ENCODE measurements around the gene ZNF865. TPM values are rescaled to one million over a fixed set of nuclear protein-coding genes. Genes with fewer than 3 reads are reported as not detected.

Gene ZNF865
- total and polyA plus RNA-seq, 8 donors = 5.7 to 9.7 (median 7.8) TPM

GRCh38 chr19:55651236-55651635 is 45.8 kb downstream of the ZNF865 start:
- H3K27ac ChIP-seq = no peak overlapping the region
- intact Hi-C loops (cut with DNase I) = no loop called here
- no peaks in the 10 kb centered on the region for H3K36me3 ChIP-seq
- H3K9me3 ChIP-seq = no peaks in the 10 kb centered on the region
- no peak for TF ChIP-seq CTCF (IDR thresholded peaks at IDR 0.05)
- H3K4me1 ChIP-seq = peaks cover 4 to 15% (median 10%) of the 10 kb centered on the region in 3 donors
- 83 to 85% methylated on average over 18 of the region's 18 CpGs for WGBS, 2 donors
- DNase-seq = peak in 3 of 6 donors; percentile 20 to 78 (median 46)
- ATAC-seq = no peak
- no peaks in the 10 kb centered on the region for H3K27me3 ChIP-seq
- H3K4me3 ChIP-seq = no peak overlapping the region
- no peak for FAIRE-seq

GRCh38 chr19:55652311-55653128 is 47.1 kb downstream of the ZNF865 start:
- H3K27me3 ChIP-seq = no peaks in the 10 kb centered on the region
- 85% methylated on average over 65 to 71 of the region's 71 CpGs for WGBS, 2 donors
- no peak overlapping the region for H3K27ac ChIP-seq
- peak in 4 of 6 donors; percentile 56 to 85 (median 68) for DNase-seq
- no peak overlapping the region for H3K4me3 ChIP-seq
- intact Hi-C loops (cut with DNase I) = no loop called here
- peaks cover 14 to 23% (median 17%) of the 10 kb centered on the region in 3 donors for H3K4me1 ChIP-seq
- FAIRE-seq = no peak
- ATAC-seq = no peak
- H3K36me3 ChIP-seq = no peaks in the 10 kb centered on the region
- no peaks in the 10 kb centered on the region for H3K9me3 ChIP-seq
- TF ChIP-seq CTCF (IDR thresholded peaks at IDR 0.05) = no peak

- FAIRE-seq = peak; percentile 84
- WGBS, 2 donors = 0% methylated on average over 49 to 57 of the region's 57 CpGs
Observed at GRCh38 chr19:55653651-55654322, 48.3 kb downstream of the ZNF865 start.

GRCh38 chr19:55654323-55654867 is 48.9 kb downstream of the ZNF865 start:
- DNase-seq (peak; percentile 96 to 100 (median 99)), FAIRE-seq (peak; percentile 97), ATAC-seq (peak; percentile 76 to 89 (median 82))
- WGBS, 2 donors = 0 to 1% methylated on average over 52 of the region's 52 CpGs
- Histone ChIP-seq H3K27ac (peak overlapping the region; percentile 98 to 99 (median 98)), H3K4me3 (peak overlapping the region; percentile 66 to 100 (median 97)), H3K36me3 (peaks cover 0 to 4% (median under 1%) of the 10 kb centered on the region in 3 donors), H3K4me1 (peaks cover 18 to 24% (median 22%) of the 10 kb centered on the region in 3 donors), H3K9me3 (no peaks in the 10 kb centered on the region), H3K27me3 (no peaks in the 10 kb centered on the region)
- no peak for TF ChIP-seq CTCF (IDR thresholded peaks at IDR 0.05)
- intact Hi-C loops (cut with DNase I) = no loop called here

More at GRCh38 chr19:55653651-55654322, 48.3 kb downstream of the ZNF865 start:
- Histone ChIP-seq H3K4me1 (peaks cover 18 to 25% (median 24%) of the 10 kb centered on the region in 3 donors), H3K36me3 (no peaks in the 10 kb centered on the region), H3K27ac (peak overlapping the region; percentile 98 to 99 (median 98)), H3K27me3 (no peaks in the 10 kb centered on the region), H3K9me3 (no peaks in the 10 kb centered on the region), H3K4me3 (peak overlapping the region; percentile 66 to 100 (median 97))
- peak; percentile 98 to 100 (median 98) for TF ChIP-seq CTCF (IDR thresholded peaks at IDR 0.05)
- peak; percentile 95 to 100 (median 98) for DNase-seq
- peak; percentile 58 to 77 (median 71) for ATAC-seq
- intact Hi-C loops (cut with DNase I) = no loop called here

Measured in pancreas (tissue), 10 donors.